ENCODE results near the gene PPP6R2. TPM values are rescaled to one million over a fixed set of nuclear protein-coding genes. Genes with fewer than 3 reads are reported as not detected.
"Not testable (repeated sequence)": the region's sequence is repeated elsewhere in the genome, so short reads cannot be mapped to it uniquely, and the experiment has no call there.

The PPP6R2 gene
- total and polyA plus RNA-seq, 4 donors: 35.2 to 70.0 (median 46.6) TPM

GRCh38 chr22:50329236-50329635 is 13.9 kb upstream of the PPP6R2 start:
- Histone ChIP-seq H3K27ac (ENCODE audit: low read depth in 1 of 2, low read length in 1 of 2) (no peak overlapping the region), H3K9me3 (ENCODE audit: control insufficient read depth in 4 of 4, insufficient read depth in 3 of 4, low read length in 3 of 4) (no peaks in the 10 kb centered on the region), H3K27me3 (ENCODE audit: control insufficient read depth in 3 of 3, insufficient read depth in 3 of 3, low read length in 2 of 3) (no peaks in the 10 kb centered on the region), H3K9ac (ENCODE audit: insufficient read depth in 1 of 2, low read length in 2 of 2) (no peak overlapping the region), H3K4me1 (ENCODE audit: control insufficient read depth in 5 of 5, insufficient read depth in 5 of 5, low read length in 5 of 5) (peaks cover 0 to 13% (median 6%) of the 10 kb centered on the region in 5 donors), H3K4me3 (no peak overlapping the region), H3K36me3 (ENCODE audit: control insufficient read depth in 4 of 4, insufficient read depth in 4 of 4, low read length in 4 of 4) (no peaks in the 10 kb centered on the region)
- WGBS, 2 donors: 87% methylated on average over 6 of the region's 6 CpGs
- no peak for TF ChIP-seq CTCF (IDR thresholded peaks at IDR 0.05; ENCODE audit: control extremely low read depth, extremely low read depth)
- DNase-seq (no peak), ATAC-seq (ENCODE audit: insufficient read depth, low FRiP score) (no peak)

GRCh38 chr22:50334433-50334832 is 8.7 kb upstream of the PPP6R2 start:
- not testable (repeated sequence) for H3K27ac ChIP-seq (ENCODE audit: low read depth in 1 of 2, low read length in 1 of 2); H3K4me1 ChIP-seq (ENCODE audit: control insufficient read depth in 5 of 5, insufficient read depth in 5 of 5, low read length in 5 of 5); H3K27me3 ChIP-seq (ENCODE audit: control insufficient read depth in 3 of 3, insufficient read depth in 3 of 3, low read length in 2 of 3); H3K36me3 ChIP-seq (ENCODE audit: control insufficient read depth in 4 of 4, insufficient read depth in 4 of 4, low read length in 4 of 4); H3K9me3 ChIP-seq (ENCODE audit: control insufficient read depth in 4 of 4, insufficient read depth in 3 of 4, low read length in 3 of 4); H3K4me3 ChIP-seq; DNase-seq; ATAC-seq (ENCODE audit: insufficient read depth, low FRiP score); H3K9ac ChIP-seq (ENCODE audit: insufficient read depth in 1 of 2, low read length in 2 of 2)
- 91 to 95% methylated on average over 5 of the region's 5 CpGs for WGBS, 2 donors

GRCh38 chr22:50337262-50338041 is 5.7 kb upstream of the PPP6R2 start:
- Histone ChIP-seq H3K27ac (ENCODE audit: low read depth in 1 of 2, low read length in 1 of 2) (no peak overlapping the region), H3K27me3 (ENCODE audit: control insufficient read depth in 3 of 3, insufficient read depth in 3 of 3, low read length in 2 of 3) (no peaks in the 10 kb centered on the region), H3K4me1 (ENCODE audit: control insufficient read depth in 5 of 5, insufficient read depth in 5 of 5, low read length in 5 of 5) (peaks cover 0 to 5% (median 0%) of the 10 kb centered on the region in 5 donors), H3K9ac (ENCODE audit: insufficient read depth in 1 of 2, low read length in 2 of 2) (no peak overlapping the region), H3K36me3 (ENCODE audit: control insufficient read depth in 4 of 4, insufficient read depth in 4 of 4, low read length in 4 of 4) (peaks cover 0 to 3% (median 0%) of the 10 kb centered on the region in 4 donors), H3K4me3 (no peak overlapping the region), H3K9me3 (ENCODE audit: control insufficient read depth in 4 of 4, insufficient read depth in 3 of 4, low read length in 3 of 4) (peaks cover 0 to 6% (median 0%) of the 10 kb centered on the region in 4 donors)
- no peak for DNase-seq
- no peak for ATAC-seq (ENCODE audit: insufficient read depth, low FRiP score)
- no peak for TF ChIP-seq CTCF (IDR thresholded peaks at IDR 0.05; ENCODE audit: control extremely low read depth, extremely low read depth)
- WGBS, 2 donors: 94 to 97% methylated on average over 13 of the region's 13 CpGs

GRCh38 chr22:50338042-50338573 is 5.0 kb upstream of the PPP6R2 start:
- 96 to 99% methylated on average over 5 of the region's 5 CpGs for WGBS, 2 donors
- peaks cover 0 to 9% (median 0%) of the 10 kb centered on the region in 5 donors for H3K4me1 ChIP-seq (ENCODE audit: control insufficient read depth in 5 of 5, insufficient read depth in 5 of 5, low read length in 5 of 5)
- TF ChIP-seq CTCF (IDR thresholded peaks at IDR 0.05; ENCODE audit: control extremely low read depth, extremely low read depth): no peak
- DNase-seq (no peak), ATAC-seq (ENCODE audit: insufficient read depth, low FRiP score) (no peak)
- no peak overlapping the region for H3K4me3 ChIP-seq
- no peak overlapping the region for H3K27ac ChIP-seq (ENCODE audit: low read depth in 1 of 2, low read length in 1 of 2)
- peaks cover 0 to 6% (median 0%) of the 10 kb centered on the region in 4 donors for H3K9me3 ChIP-seq (ENCODE audit: control insufficient read depth in 4 of 4, insufficient read depth in 3 of 4, low read length in 3 of 4)
- no peaks in the 10 kb centered on the region for H3K27me3 ChIP-seq (ENCODE audit: control insufficient read depth in 3 of 3, insufficient read depth in 3 of 3, low read length in 2 of 3)
- peaks cover 0 to 3% (median 0%) of the 10 kb centered on the region in 4 donors for H3K36me3 ChIP-seq (ENCODE audit: control insufficient read depth in 4 of 4, insufficient read depth in 4 of 4, low read length in 4 of 4)
- no peak overlapping the region for H3K9ac ChIP-seq (ENCODE audit: insufficient read depth in 1 of 2, low read length in 2 of 2)
